ENCODE results near the gene KPNA1. TPM values are rescaled to one million over a fixed set of nuclear protein-coding genes. Genes with fewer than 3 reads are reported as not detected.

The KPNA1 gene
- total RNA-seq, 1 donor from 2014 or later = 54.0 TPM

DNA sequence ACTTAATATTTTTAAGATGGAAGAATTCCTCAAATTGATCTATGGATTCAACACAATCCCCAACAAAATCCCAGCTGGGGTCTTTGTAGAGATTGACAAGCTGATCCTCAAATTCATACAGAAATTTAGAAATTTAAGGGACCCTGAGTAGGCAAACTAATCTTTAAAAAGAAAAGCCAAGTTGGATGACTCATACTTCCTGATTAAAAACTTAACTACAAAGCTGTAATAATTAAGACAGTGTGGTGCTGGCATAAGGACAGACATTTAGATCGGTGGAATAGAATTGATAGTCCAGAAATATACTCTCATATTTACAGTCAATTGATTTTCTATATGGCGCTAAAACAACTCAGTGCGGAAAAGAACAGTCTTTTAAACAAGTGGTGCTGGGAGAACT, 119.2 kb downstream of the KPNA1 start:
- TF ChIP-seq, protein P1, sequence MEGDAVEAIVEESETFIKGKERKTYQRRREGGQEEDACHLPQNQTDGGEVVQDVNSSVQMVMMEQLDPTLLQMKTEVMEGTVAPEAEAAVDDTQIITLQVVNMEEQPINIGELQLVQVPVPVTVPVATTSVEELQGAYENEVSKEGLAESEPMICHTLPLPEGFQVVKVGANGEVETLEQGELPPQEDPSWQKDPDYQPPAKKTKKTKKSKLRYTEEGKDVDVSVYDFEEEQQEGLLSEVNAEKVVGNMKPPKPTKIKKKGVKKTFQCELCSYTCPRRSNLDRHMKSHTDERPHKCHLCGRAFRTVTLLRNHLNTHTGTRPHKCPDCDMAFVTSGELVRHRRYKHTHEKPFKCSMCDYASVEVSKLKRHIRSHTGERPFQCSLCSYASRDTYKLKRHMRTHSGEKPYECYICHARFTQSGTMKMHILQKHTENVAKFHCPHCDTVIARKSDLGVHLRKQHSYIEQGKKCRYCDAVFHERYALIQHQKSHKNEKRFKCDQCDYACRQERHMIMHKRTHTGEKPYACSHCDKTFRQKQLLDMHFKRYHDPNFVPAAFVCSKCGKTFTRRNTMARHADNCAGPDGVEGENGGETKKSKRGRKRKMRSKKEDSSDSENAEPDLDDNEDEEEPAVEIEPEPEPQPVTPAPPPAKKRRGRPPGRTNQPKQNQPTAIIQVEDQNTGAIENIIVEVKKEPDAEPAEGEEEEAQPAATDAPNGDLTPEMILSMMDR (IDR thresholded peaks at IDR 0.05) = no peak
- no peak for TF ChIP-seq POLR2A (IDR thresholded peaks at IDR 0.05)
- no peak for TF ChIP-seq POLR2AphosphoS5 (IDR thresholded peaks at IDR 0.05; ENCODE audit: insufficient read depth in 1 of 2, low read depth in 1 of 2)
- intact Hi-C loops (cut with DNase I) = no loop called here
- no peak overlapping the region for H3K27ac ChIP-seq
- no peaks in the 10 kb centered on the region for H3K9me3 ChIP-seq
- H3K4me3 ChIP-seq = no peak overlapping the region
- no peak for DNase-seq (ENCODE audit: extremely low spot score in 2 of 2)
- H3K27me3 ChIP-seq = no peaks in the 10 kb centered on the region
- peaks cover 9% of the 10 kb centered on the region for H3K4me1 ChIP-seq
- no peaks in the 10 kb centered on the region for H3K36me3 ChIP-seq

GRCh38 chr3:122394173-122394572, 120.6 kb downstream of the KPNA1 start:
- DNase-seq (ENCODE audit: extremely low spot score in 2 of 2) = no peak
- Histone ChIP-seq H3K4me1 (peaks cover 9% of the 10 kb centered on the region), H3K9me3 (no peaks in the 10 kb centered on the region), H3K4me3 (no peak overlapping the region), H3K27me3 (no peaks in the 10 kb centered on the region), H3K27ac (no peak overlapping the region), H3K36me3 (no peaks in the 10 kb centered on the region)
- TF ChIP-seq POLR2A (IDR thresholded peaks at IDR 0.05) (no peak), POLR2AphosphoS5 (IDR thresholded peaks at IDR 0.05; ENCODE audit: insufficient read depth in 1 of 2, low read depth in 1 of 2) (no peak)
- TF ChIP-seq, protein P1 (IDR thresholded peaks at IDR 0.05) = no peak
- intact Hi-C loops (cut with DNase I) = loop anchor here (5.0 kb wide), 1 partner anchor 288 kb away; the partner anchor contains the start of gene PARP14

GRCh38 chr3:122392868-122393844, 121.6 kb downstream of the KPNA1 start:
- no peak for DNase-seq (ENCODE audit: extremely low spot score in 2 of 2)
- no peak overlapping the region for H3K27ac ChIP-seq

GRCh38 chr3:122391681-122392446, 122.9 kb downstream of the KPNA1 start:
- no peaks in the 10 kb centered on the region for H3K9me3 ChIP-seq
- no peaks in the 10 kb centered on the region for H3K36me3 ChIP-seq
- intact Hi-C loops (cut with DNase I) = loop anchor here (5.0 kb wide), 1 partner anchor 290 kb away; the partner anchor contains the start of gene PARP14
- no peak overlapping the region for H3K27ac ChIP-seq
- no peaks in the 10 kb centered on the region for H3K27me3 ChIP-seq
- TF ChIP-seq, protein P1 (IDR thresholded peaks at IDR 0.05) = no peak
- TF ChIP-seq POLR2AphosphoS5 (IDR thresholded peaks at IDR 0.05; ENCODE audit: insufficient read depth in 1 of 2, low read depth in 1 of 2) (no peak), POLR2A (IDR thresholded peaks at IDR 0.05) (no peak)
- H3K4me3 ChIP-seq = no peak overlapping the region
- DNase-seq (ENCODE audit: extremely low spot score in 2 of 2) = no peak
- peaks cover 9% of the 10 kb centered on the region for H3K4me1 ChIP-seq

More at GRCh38 chr3:122392868-122393844, 121.6 kb downstream of the KPNA1 start:
- Histone ChIP-seq H3K4me1 (peaks cover 9% of the 10 kb centered on the region), H3K27me3 (no peaks in the 10 kb centered on the region), H3K9me3 (no peaks in the 10 kb centered on the region), H3K4me3 (no peak overlapping the region), H3K36me3 (no peaks in the 10 kb centered on the region)
- peak in 1 of 2 donors; percentile 27 for TF ChIP-seq POLR2AphosphoS5 (IDR thresholded peaks at IDR 0.05; ENCODE audit: insufficient read depth in 1 of 2, low read depth in 1 of 2)
- no peak for TF ChIP-seq POLR2A (IDR thresholded peaks at IDR 0.05)
- TF ChIP-seq, protein P1 (IDR thresholded peaks at IDR 0.05) = peak in 2 of 3 experiments; percentile 58 to 69
- intact Hi-C loops (cut with DNase I) = loop anchor here (5.0 kb wide), 1 partner anchor 289 kb away; the partner anchor contains the start of gene PARP14

Data from vagina (tissue), 2 donors.